ENCODE results near the gene PLSCR1.
"Not testable (repeated sequence)": the region's sequence is repeated elsewhere in the genome, so short reads cannot be mapped to it uniquely, and the experiment has no call there.

Gene PLSCR1

DNA sequence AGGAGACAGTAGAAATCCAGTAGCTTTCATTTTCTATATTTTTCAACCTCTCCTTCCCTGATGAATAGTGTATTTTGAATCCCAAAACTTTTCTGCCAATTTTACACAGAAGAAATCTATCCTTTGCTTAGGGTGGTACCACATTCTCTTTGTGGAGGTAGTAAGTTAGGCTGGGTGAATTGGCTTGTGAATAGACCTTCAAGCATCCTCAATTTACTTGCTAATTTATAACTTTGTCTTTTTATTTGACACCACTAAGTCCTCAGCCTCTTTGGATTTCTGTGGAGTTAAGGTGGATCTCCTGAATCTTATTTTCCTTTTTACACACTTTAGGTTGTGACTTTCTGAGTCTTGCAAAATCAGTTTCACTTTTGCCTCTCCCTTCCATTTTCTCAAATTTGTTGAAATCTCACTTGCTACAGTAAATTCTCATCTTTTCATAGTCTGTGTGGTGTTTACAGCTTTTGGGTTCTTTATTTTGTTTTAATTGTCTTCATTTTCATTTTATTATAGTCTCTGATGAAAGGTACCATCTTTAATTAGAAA, 5.7 kb upstream of the PLSCR1 start:
- no peak for DNase-seq (ENCODE audit: low spot score)

GRCh38 chr3:146547235-146547835, 2.9 kb upstream of the PLSCR1 start:
- no peak for DNase-seq (ENCODE audit: low spot score)

DNA sequence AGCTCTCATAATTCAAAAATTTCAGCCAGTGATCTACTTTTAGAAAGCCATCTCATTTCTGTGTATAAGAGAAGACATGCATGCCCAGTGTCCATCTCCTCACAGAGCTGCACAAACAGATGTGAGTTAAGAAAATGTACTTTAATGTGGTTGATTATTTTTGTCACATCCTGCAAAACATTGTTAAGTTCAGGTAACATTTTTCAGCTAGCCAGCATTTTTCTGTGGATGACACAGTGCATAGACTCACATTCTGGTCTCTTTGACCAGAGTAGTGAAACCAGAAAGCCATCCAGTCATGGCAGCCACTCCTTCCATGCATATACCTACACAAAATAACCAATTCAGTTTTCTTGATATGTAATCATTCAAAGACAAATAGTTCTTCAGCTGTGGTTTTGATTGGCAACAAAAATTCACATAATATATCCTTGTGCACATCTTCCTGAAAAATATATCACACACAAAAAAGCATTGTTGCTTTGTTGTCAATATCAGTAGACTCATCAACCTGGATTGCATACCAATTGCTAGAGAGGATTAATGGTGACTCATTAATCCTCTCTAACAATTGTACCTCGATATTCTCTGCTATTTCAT, 2.1 kb upstream of the PLSCR1 start:
- no peak for DNase-seq (ENCODE audit: low spot score)

- no peak for DNase-seq (ENCODE audit: low spot score)
Observed at GRCh38 chr3:146544929-146545528, 622 bp upstream of the PLSCR1 start.

GRCh38 chr3:146543461-146544001, 876 bp downstream of the PLSCR1 start:
- DNase-seq (ENCODE audit: low spot score) = no peak

DNA sequence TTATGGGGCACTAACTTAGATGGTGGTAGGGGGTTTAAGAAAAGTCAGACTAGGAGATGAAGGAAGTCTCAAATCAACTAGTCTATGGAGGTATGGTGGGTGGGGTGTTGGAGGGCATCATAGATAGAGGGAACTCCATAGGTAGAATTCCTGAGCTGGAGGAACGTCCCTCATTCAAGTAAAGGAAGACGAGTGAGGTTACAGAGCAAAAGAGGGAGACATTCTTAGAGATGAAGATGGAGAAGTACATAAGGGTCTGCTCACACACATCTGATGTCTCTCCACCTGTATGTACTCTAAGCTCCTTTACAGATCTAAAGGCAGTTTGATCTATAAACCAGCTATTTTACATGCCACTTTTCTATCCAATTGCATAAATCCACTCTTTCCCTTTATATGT, 1.4 kb downstream of the PLSCR1 start:
- no peak for DNase-seq (ENCODE audit: low spot score)

DNA sequence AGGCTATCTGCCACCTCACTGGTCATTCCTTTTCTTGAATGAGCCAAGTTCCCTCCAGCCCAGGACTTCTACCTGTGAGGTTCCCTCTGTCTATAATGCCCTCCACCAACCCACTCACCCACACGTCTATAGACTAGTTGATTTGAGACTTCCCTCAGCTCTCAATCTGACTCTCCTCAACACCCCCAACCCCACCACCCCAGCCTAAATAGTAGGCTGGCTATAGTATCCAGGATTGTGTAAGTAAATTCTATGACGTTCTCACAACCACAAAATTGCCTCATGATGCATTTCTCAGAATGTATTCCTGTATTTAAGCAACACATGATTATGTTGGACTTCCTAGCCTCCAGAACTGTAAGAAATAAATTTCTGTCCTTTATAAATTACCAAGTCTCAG, 2.2 kb downstream of the PLSCR1 start:
- DNase-seq (ENCODE audit: low spot score) = no peak

GRCh38 chr3:146540978-146541377, 3.4 kb downstream of the PLSCR1 start:
- DNase-seq (ENCODE audit: low spot score) = no peak

GRCh38 chr3:146540236-146540635, 4.2 kb downstream of the PLSCR1 start:
- DNase-seq (ENCODE audit: low spot score) = no peak

GRCh38 chr3:146539315-146539714, 5.1 kb downstream of the PLSCR1 start:
- DNase-seq (ENCODE audit: low spot score) = no peak

DNA sequence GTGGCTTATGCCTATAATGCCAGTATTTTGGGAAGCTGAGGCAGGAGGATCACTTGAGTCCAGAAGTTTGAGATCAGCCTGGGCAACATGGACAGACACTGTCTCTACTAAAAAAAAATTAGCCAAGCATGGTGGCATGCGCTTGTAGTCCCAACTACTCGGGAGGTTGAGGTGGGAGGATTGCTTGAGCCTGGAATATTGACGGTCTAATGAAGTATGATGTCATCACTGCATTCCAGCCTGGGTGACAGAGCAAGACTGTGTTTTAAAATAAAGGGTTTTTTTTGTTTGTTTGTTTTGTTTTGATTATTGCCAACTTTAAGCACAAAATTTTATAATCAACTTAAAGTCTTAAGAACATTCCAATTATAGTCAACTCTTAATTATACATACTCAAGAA, 6.8 kb downstream of the PLSCR1 start:
- DNase-seq (ENCODE audit: low spot score) = no peak

- no peak for DNase-seq (ENCODE audit: low spot score)
Observed at GRCh38 chr3:146536681-146537080, 7.7 kb downstream of the PLSCR1 start.

DNA sequence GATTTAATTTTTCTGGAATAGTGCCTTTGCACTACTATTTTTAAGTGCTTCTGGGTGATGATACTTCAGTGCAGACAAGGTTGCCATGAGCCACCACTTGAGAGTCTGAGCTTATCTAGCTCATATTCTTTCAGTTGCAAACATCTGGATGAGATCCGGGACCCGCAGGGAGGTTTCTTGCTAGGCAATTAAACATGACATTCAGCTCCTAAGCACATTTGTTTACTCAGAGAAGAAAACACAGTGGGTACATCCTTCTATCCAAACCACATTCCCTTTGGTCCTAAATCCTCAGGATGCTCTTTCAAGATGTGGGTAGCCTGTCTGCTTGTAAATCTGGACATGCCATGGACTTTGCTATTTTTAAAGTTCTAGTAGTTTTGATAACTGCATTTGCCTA, 12.0 kb downstream of the PLSCR1 start:
- no peak for DNase-seq (ENCODE audit: low spot score)

DNA sequence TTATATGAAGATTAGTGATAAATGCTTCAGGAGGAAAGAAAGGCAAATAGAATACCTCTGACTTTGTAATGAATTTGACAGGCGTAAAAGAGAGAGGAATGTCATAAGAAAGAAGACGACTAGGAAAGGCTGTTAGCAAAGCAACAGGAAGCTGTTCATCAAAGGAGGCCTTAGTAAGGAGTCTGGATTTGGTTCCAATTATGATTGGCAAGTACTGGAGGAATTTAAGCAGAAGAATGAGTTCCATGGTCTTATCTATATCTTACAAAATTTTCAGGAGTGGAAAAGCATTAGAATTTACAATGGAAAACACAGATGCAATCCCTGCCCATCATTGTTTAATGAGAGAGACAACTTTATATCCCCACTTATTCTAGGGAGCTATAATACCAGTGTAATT, 13.8 kb downstream of the PLSCR1 start:
- DNase-seq (ENCODE audit: low spot score) = no peak

GRCh38 chr3:146529021-146529420, 15.4 kb downstream of the PLSCR1 start:
- DNase-seq (ENCODE audit: low spot score) = no peak

DNA sequence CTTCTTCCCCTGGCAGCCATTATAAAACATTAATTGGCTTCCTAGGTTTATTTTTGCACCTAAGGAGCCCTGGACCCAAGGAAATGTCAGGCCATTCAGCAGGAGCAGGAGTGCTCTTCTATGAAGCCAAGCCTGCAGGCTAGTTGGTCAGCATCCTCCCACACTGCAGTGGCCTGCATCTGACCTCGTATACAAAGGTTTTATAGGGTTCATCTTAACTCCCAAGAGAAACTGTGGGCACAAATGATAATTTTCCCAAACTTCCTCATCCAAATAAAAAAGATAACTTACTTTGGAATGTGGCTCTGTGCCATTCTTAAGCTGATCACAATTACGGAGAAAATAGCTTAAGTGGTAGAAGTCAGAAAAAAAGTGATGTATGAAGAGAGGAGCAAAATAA, 19.4 kb downstream of the PLSCR1 start:
- no peak for DNase-seq (ENCODE audit: low spot score)

- DNase-seq (ENCODE audit: low spot score) = no peak
Observed at GRCh38 chr3:146523531-146523930, 20.9 kb downstream of the PLSCR1 start.

DNA sequence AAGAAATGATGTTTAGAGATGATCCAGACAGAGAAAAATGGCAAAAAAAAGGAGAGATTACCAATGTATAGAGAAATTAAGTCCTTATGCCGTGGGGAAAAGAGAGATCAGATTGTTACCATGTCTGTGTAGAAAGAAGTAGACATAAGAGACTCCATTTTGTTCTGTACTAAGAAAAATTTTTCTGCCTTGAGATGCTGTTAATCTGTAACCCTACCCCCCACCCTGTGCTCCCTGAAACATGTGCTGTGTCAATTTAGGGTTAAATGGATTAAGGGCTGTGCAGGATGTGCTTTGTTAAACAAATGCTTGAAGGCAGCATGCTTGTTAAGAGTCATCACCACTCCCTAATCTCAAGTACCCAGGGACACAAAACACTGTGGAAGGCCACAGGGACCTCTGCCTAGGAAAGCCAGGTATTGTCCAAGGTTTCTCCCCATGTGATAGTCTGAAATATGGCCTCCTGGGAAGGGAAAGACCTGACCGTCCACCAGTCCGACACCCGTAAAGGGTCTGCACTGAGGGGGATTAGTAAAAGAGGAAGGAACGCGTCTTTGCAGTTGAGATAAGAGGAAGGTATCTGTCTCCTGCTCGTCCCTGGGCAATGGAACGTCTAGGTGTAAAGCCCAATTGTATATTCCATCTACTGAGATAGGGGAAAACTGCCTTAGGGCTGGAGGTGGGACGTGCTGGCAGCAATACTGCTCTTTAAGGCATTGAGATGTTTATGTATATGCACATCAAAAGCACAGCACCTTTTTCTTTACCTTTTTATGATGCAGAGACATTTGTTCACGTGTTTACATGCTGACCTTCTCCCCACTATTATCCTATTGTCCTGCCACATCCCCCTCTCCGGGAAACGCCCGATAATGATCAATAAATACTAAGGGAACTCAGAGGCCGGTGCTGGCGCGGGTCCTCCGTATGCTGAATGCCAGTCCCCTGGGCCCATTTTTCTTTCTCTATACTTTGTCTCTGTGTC, 21.9 kb downstream of the PLSCR1 start:
- not testable (repeated sequence) for DNase-seq (ENCODE audit: low spot score)

DNA sequence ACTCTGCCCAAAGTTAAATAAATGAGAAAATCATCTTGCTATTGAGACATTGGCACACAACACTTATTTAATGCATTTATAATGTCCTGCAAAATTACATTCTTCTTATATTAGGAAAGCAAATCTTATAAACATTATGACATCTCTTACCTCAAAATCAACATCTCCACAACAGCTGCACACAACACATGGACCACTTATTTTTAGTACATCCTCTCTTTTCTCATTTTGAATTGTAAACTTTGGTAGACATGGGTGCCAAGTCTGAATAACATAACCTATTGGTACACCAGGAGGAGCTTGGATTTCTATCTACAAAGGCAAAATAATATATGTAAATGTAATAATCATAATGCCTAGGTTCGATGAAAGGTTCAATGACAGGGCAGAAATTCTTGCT, 23.0 kb downstream of the PLSCR1 start:
- DNase-seq (ENCODE audit: low spot score) = no peak

- DNase-seq (ENCODE audit: low spot score) = no peak
Observed at GRCh38 chr3:146519810-146520209, 24.6 kb downstream of the PLSCR1 start.

- DNase-seq (ENCODE audit: low spot score) = no peak
Observed at GRCh38 chr3:146517684-146518435, 26.5 kb downstream of the PLSCR1 start.
